Measurements from ENCODE around the gene PEX11A.

DNA sequence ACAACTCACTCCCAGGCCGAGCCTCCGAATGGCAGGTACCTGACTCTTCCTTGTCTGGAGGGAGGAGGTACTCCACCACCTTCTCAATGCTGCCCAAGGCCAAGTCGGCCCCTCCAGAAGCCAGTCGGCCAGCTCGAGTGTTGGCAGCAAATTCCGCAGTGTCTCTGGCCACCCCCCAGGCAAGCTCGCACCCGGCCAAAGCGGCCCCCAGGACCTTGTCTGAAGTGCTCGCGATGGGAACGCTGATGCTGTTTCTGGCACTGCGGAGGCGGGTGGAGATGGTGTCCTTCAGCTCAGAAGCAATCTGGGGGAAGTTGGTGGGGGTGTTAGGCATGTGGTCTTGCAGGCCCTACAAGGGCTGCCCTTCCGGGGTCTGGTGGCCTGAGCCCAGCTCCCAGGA, 20.6 kb downstream of the PEX11A start:
- TF ChIP-seq EZH2 (optimal IDR thresholded peaks at IDR 0.05; ENCODE audit: low read depth, low read length) = no peak
- TF ChIP-seq, protein P1, sequence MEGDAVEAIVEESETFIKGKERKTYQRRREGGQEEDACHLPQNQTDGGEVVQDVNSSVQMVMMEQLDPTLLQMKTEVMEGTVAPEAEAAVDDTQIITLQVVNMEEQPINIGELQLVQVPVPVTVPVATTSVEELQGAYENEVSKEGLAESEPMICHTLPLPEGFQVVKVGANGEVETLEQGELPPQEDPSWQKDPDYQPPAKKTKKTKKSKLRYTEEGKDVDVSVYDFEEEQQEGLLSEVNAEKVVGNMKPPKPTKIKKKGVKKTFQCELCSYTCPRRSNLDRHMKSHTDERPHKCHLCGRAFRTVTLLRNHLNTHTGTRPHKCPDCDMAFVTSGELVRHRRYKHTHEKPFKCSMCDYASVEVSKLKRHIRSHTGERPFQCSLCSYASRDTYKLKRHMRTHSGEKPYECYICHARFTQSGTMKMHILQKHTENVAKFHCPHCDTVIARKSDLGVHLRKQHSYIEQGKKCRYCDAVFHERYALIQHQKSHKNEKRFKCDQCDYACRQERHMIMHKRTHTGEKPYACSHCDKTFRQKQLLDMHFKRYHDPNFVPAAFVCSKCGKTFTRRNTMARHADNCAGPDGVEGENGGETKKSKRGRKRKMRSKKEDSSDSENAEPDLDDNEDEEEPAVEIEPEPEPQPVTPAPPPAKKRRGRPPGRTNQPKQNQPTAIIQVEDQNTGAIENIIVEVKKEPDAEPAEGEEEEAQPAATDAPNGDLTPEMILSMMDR (IDR thresholded peaks at IDR 0.05; ENCODE audit: low read length) = no peak

All from MM.1S (cell line).